ENCODE measurements around the gene AGTRAP. TPM values are rescaled to one million over a fixed set of nuclear protein-coding genes. Genes with fewer than 3 reads are reported as not detected.

The AGTRAP gene
- total and polyA plus RNA-seq, 2 donors (not counting 3 experiments of a cell fraction or from before 2014, with no cell fraction given), result 41.6 to 101 TPM

DNA sequence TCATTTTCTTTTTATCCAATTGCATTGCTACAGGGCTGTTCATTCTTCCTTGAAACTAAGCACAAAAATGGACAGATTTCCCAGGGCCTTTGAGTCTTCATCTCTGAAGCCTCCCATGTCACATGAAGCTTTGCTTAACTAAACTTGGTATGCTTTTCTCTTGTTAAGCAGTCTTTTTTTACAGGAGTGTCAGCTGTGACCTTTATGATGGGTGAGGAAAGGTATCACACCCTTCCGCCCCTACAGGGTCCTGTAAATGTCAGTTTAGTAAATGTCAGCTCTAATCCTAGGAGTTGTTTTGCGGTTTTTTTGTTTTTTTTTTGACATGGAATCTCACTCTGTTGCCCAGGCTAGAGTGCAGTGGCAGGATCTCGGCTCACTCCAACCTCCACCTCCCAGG, 2.6 kb upstream of the AGTRAP start:
- ChIA-PET CTCF (no interaction called here), POLR2A (no interaction called here)
- Histone ChIP-seq H3K36me3 (ENCODE audit: control insufficient read depth in 2 of 2, extremely low read depth in 1 of 2, insufficient read depth in 2 of 2, low read length in 2 of 2) (no peaks in the 10 kb centered on the region), H3K9me1 (replicated peaks; ENCODE audit: control insufficient read depth, extremely low read depth, insufficient read depth, low read length) (no peaks in the 10 kb centered on the region), H4K20me1 (replicated peaks; ENCODE audit: control insufficient read depth, extremely low read depth, insufficient read depth, low read length) (no peaks in the 10 kb centered on the region), H3K79me2 (ENCODE audit: control insufficient read depth, insufficient read depth, low read length) (no peaks in the 10 kb centered on the region), H3K27ac (ENCODE audit: insufficient read depth, low read depth, low read length) (no peak overlapping the region), H3K4me3 (replicated peaks in 1 of 3; ENCODE audit: insufficient read depth in 1 of 3, low read depth in 1 of 3, low read length in 3 of 3) (no peak overlapping the region), H3K4me2 (ENCODE audit: insufficient read depth, low read length) (no peak overlapping the region), H3K4me1 (ENCODE audit: control insufficient read depth, extremely low read depth, insufficient read depth, low read length) (peaks cover 27% of the 10 kb centered on the region), H3K9me3 (replicated peaks; ENCODE audit: control insufficient read depth, insufficient read depth, low read length) (no peaks in the 10 kb centered on the region), H2AFZ (ENCODE audit: low read depth, low read length) (no peak overlapping the region), H3K9ac (replicated peaks; ENCODE audit: extremely low read depth, insufficient read depth, low read length) (no peak overlapping the region), H3K27me3 (ENCODE audit: control insufficient read depth in 2 of 2, insufficient read depth in 2 of 2, low read length in 2 of 2) (no peaks in the 10 kb centered on the region)
- intact Hi-C loops (cut with micrococcal nuclease), result loop anchor here (10.0 kb wide), 1 partner anchor 459 kb away; the partner anchor contains the start of gene UBIAD1
- TF ChIP-seq POLR2A (IDR thresholded peaks at IDR 0.05; ENCODE audit: low read depth, low read length) (no peak), MYC (IDR thresholded peaks at IDR 0.05; ENCODE audit: low read depth, low read length) (no peak), GATA2 (IDR thresholded peaks at IDR 0.05; ENCODE audit: insufficient read depth, insufficient read length, low read depth, low read length) (no peak), EZH2 (IDR thresholded peaks at IDR 0.05; ENCODE audit: borderline replicate concordance, low read depth, low read length, severe bottlenecking) (no peak), JUN (IDR thresholded peaks at IDR 0.05; ENCODE audit: borderline replicate concordance, insufficient read depth, insufficient read length, low read depth) (no peak), FOS (IDR thresholded peaks at IDR 0.05; ENCODE audit: borderline replicate concordance, insufficient read depth, low read length) (no peak), POLR2AphosphoS5 (IDR thresholded peaks at IDR 0.05; ENCODE audit: insufficient read depth, low read depth, low read length) (no peak)
- TF ChIP-seq, protein P1, sequence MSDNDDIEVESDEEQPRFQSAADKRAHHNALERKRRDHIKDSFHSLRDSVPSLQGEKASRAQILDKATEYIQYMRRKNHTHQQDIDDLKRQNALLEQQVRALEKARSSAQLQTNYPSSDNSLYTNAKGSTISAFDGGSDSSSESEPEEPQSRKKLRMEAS (IDR thresholded peaks at IDR 0.05; ENCODE audit: insufficient read depth, insufficient read length), result no peak
- TF ChIP-seq, protein P2, sequence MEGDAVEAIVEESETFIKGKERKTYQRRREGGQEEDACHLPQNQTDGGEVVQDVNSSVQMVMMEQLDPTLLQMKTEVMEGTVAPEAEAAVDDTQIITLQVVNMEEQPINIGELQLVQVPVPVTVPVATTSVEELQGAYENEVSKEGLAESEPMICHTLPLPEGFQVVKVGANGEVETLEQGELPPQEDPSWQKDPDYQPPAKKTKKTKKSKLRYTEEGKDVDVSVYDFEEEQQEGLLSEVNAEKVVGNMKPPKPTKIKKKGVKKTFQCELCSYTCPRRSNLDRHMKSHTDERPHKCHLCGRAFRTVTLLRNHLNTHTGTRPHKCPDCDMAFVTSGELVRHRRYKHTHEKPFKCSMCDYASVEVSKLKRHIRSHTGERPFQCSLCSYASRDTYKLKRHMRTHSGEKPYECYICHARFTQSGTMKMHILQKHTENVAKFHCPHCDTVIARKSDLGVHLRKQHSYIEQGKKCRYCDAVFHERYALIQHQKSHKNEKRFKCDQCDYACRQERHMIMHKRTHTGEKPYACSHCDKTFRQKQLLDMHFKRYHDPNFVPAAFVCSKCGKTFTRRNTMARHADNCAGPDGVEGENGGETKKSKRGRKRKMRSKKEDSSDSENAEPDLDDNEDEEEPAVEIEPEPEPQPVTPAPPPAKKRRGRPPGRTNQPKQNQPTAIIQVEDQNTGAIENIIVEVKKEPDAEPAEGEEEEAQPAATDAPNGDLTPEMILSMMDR (IDR thresholded peaks at IDR 0.05; ENCODE audit: extremely low read depth in 1 of 2, insufficient read depth in 1 of 2, low read depth in 1 of 2, low read length in 2 of 2), result no peak
- no TSS peak for BruUV-seq (replicated peaks)
- FAIRE-seq, result no peak
- no peak for DNase-seq (ENCODE audit: low read depth, low spot score)
- dilution Hi-C loops (cut with MboI; ENCODE audit: extremely low pct_ligation_motif_present, low sequenced_read_pairs), result no loop called here
